C4-2B (cell line): ENCODE measurements around the gene TMEM252.

Source experiments
- ZFX ChIP-seq: fragments of 450-650 bp; IDR thresholded peaks from 2 replicates; pipeline ENCODE4 v1.6.1; 2017
- TF ChIP-seq, protein P1 (sequence below): fragments of 450-650 bp; conservative IDR thresholded peaks from 2 replicates; pipeline ENCODE4 v1.5.1; 2017; ENCODE audit warnings: mild to moderate bottlenecking

DNA sequence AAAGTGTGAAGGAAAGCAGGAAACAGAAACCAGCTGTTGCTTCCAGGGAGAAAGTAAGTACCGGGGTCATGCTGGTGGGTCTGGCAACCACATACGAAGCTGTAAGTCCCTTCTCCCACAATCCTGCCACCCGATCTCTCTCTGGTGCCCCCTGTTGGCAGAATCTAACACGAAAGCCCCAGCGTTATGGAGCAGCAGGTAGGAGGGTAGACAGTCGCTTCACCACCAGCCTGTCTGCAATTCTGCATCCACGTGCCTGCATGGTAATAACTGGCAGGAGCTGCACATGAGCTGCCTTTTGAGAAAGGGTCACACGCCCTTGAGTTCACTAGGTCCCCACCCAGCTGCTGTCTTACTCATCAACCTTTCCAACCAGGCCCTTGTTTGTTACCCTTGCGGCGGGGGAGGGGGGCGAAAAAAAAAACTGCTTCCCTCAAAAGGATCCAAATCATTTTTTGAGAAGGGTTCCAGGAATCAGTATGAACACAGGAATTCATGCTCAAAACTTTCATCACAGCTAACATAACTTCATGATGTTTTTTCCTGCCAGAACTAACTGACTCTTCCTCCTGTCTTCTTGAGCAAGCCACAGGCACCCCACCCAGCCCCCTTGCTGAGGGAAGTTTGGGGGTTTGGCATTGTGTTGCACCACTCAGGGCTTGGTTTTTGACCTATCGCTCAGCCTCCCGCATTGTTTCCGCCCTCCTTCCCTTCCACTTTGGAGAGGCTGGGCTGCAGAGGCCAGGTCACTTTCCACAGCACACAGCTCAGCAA lies 19.6 kb upstream of the TMEM252 start:
- TF ChIP-seq, protein P1, sequence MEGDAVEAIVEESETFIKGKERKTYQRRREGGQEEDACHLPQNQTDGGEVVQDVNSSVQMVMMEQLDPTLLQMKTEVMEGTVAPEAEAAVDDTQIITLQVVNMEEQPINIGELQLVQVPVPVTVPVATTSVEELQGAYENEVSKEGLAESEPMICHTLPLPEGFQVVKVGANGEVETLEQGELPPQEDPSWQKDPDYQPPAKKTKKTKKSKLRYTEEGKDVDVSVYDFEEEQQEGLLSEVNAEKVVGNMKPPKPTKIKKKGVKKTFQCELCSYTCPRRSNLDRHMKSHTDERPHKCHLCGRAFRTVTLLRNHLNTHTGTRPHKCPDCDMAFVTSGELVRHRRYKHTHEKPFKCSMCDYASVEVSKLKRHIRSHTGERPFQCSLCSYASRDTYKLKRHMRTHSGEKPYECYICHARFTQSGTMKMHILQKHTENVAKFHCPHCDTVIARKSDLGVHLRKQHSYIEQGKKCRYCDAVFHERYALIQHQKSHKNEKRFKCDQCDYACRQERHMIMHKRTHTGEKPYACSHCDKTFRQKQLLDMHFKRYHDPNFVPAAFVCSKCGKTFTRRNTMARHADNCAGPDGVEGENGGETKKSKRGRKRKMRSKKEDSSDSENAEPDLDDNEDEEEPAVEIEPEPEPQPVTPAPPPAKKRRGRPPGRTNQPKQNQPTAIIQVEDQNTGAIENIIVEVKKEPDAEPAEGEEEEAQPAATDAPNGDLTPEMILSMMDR: peak; percentile 67
- TF ChIP-seq ZFX: no peak
